Thyroid gland (tissue), 4 donors: ENCODE results near the gene MDM2. TPM values are rescaled to one million over a fixed set of nuclear protein-coding genes. Genes with fewer than 3 reads are reported as not detected.

Experiments used
- DNase-seq, 2 donors: peaks; one replicate each; pipeline ENCODE4 v3.0.0-alpha.2; 2019
- H3K27ac ChIP-seq, 3 donors: fragments of 200-600 bp; sonication (generic); 1 replicate in 2 of 3; 2 replicates in 1 of 3; pipeline ENCODE4 v1.5.1; 2016 to 2019; ENCODE audit warnings: mild to moderate bottlenecking in 1 of 3, moderate library complexity in 1 of 3
- H3K27me3 ChIP-seq: fragments of 200-600 bp; sonication (generic); one replicate; pipeline ENCODE4 v1.5.1; 2019
- H3K36me3 ChIP-seq, 2 donors: fragments of 200-600 bp; sonication (generic); one replicate each; pipeline ENCODE4 v1.5.1; 2016 to 2019
- H3K4me1 ChIP-seq, 2 donors: fragments of 200-600 bp; sonication (generic); one replicate each; pipeline ENCODE4 v1.5.1; 2017 to 2019
- H3K4me3 ChIP-seq, 3 donors: fragments of 200-600 bp; sonication (generic); replicated peaks in 1 of 3; 1 replicate in 2 of 3; 2 replicates in 1 of 3; pipeline ENCODE4 v1.5.1; 2016; ENCODE audit warnings: mild to moderate bottlenecking in 1 of 3
- H3K9me3 ChIP-seq: fragments of 200-600 bp; sonication (generic); one replicate; pipeline ENCODE4 v1.5.1; 2017
- POLR2A ChIP-seq, 2 donors: fragments of 450-650 bp; IDR thresholded peaks; one replicate each; pipeline ENCODE4 v1.6.1; 2017; ENCODE audit warnings: antibody characterized with exemption in 2 of 2, mild to moderate bottlenecking in 2 of 2, moderate library complexity in 1 of 2
- WGBS, 2 donors: methylation state at CpG; one replicate each; pipeline ENCODE4 v1.1.5; 2017; 5-methylcytosine and 5-hydroxymethylcytosine counted together
- intact Hi-C: fragments of 100-400 bp; cut with DNase I; formaldehyde crosslinking; loops from one replicate; pipeline ENCODE4 v1.15.1; 2023
- total RNA-seq, 4 donors: library from RNA; depleted of rRNA; stranded (reverse); fragments of >200 nt; gene quantifications; one replicate each; pipeline ENCODE4 v1.2.3, GENCODE V29; 2016
- TF ChIP-seq, protein P1 (sequence below), 6 experiments: fragments of 200-600 bp in 3 of 6; fragments of 450-650 bp in 3 of 6; sonication (generic) in 3 of 6; IDR thresholded peaks; one replicate each; pipeline ENCODE4 v1.5.1; 2016 to 2019; ENCODE audit warnings: antibody characterized with exemption in 6 of 6, mild to moderate bottlenecking in 2 of 6, inconsistent platforms in 1 of 6, moderate library complexity in 1 of 6

MDM2 gene
- total RNA-seq, 4 donors from 2014 or later = 56.7 to 124 (median 91.6) TPM

- H3K4me1 ChIP-seq = no peaks in the 10 kb centered on the region
- no peaks in the 10 kb centered on the region for H3K9me3 ChIP-seq
- TF ChIP-seq, protein P1, sequence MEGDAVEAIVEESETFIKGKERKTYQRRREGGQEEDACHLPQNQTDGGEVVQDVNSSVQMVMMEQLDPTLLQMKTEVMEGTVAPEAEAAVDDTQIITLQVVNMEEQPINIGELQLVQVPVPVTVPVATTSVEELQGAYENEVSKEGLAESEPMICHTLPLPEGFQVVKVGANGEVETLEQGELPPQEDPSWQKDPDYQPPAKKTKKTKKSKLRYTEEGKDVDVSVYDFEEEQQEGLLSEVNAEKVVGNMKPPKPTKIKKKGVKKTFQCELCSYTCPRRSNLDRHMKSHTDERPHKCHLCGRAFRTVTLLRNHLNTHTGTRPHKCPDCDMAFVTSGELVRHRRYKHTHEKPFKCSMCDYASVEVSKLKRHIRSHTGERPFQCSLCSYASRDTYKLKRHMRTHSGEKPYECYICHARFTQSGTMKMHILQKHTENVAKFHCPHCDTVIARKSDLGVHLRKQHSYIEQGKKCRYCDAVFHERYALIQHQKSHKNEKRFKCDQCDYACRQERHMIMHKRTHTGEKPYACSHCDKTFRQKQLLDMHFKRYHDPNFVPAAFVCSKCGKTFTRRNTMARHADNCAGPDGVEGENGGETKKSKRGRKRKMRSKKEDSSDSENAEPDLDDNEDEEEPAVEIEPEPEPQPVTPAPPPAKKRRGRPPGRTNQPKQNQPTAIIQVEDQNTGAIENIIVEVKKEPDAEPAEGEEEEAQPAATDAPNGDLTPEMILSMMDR (IDR thresholded peaks at IDR 0.05) = no peak
- H3K27me3 ChIP-seq = no peaks in the 10 kb centered on the region
- DNase-seq = peak in 1 of 2 donors; percentile 23
- no peak overlapping the region for H3K4me3 ChIP-seq
- intact Hi-C loops = no loop called here
- H3K36me3 ChIP-seq = no peaks in the 10 kb centered on the region
- 64 to 65% methylated on average over 2 of the region's 2 CpGs for WGBS, 2 donors
- no peak overlapping the region for H3K27ac ChIP-seq
Observed at GRCh38 chr12:68792952-68793351, 15.0 kb upstream of the MDM2 start.

DNA sequence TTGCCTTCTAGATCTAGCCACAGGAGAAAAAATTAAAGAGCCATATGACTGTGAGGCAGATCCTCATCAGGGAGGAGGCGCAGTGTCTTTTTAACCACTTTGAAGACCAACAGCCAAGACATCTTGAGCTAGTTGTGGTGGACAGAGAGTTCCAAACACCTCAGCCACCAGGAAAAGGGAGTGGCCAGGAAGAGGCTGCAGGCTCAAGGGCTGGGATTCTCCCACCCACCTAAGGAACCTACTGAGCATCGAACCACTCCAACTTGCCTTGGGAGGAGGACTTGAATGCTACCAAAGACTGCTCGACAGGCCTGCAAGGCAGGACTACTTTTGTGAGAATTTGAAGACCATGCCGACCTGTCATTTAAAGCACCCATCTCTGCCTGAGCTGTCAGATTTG, 14.5 kb upstream of the MDM2 start:
- Histone ChIP-seq H3K9me3 (no peaks in the 10 kb centered on the region), H3K4me1 (no peaks in the 10 kb centered on the region), H3K36me3 (no peaks in the 10 kb centered on the region), H3K27ac (no peak overlapping the region), H3K4me3 (no peak overlapping the region), H3K27me3 (no peaks in the 10 kb centered on the region)
- 83 to 84% methylated on average over 4 of the region's 4 CpGs for WGBS, 2 donors
- DNase-seq = no peak
- intact Hi-C loops = no loop called here
- TF ChIP-seq, protein P1 (IDR thresholded peaks at IDR 0.05) = no peak

DNA sequence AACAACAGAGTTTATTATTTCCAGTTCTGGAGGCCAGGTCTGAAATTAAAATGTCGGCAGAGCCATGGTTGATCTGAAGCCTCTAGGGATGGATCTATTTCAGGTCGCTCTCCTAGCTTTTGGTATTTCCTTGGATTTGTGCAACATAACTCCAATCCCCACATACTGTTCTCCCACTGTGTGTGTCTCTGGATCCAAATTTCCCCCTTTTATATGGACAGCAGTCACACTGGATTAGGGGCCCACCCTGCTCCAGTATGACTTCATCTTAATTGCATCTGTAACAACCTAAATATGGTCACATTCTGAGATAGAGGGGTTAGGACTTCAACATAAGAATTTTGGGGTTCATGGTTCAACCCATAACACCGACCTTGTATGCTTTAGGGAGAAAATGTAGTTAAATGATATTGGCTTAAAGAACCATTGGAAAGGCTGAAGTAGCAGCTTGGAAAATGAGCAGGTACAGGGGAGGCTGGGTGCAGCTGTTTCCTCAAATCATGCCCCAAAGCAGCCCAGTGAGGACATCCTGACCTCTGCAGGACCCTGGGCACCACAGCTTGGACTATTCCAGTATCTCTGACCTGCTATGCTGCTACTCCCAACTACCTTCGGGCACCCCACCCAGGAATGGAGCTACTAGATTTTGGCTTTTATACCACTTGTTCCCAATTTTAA, 13.9 kb upstream of the MDM2 start:
- H3K27me3 ChIP-seq = no peaks in the 10 kb centered on the region
- TF ChIP-seq POLR2A (IDR thresholded peaks at IDR 0.05) = no peak
- TF ChIP-seq, protein P1 (IDR thresholded peaks at IDR 0.05) = no peak

DNA sequence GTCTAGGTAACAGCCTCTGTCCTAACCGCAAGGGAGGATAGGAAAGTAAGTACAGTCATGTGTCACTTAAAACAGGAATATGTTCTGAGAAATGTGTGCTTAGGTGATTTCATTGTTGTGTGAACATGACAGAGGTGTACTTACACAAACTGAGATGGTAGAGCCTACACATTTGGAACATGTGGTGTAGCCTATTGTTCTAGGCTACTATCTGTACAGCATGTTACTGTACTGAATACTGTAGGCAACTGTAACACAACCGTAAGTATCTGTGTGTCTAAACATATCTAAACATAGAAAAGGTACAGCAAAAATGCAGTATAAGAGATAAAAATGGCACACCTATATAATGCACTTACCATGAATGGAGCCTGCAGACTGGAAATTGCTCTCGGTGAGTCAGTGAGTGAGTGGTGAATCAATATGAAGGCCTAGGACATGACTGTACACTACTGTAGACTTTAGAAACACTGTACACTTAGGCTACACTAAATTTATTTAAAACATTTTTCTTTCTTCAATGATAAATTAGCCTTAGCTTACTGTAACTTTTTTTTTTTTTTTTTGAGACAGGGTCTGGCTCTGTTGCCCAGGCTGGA, 13.2 kb upstream of the MDM2 start:
- H3K4me3 ChIP-seq = no peak overlapping the region
- intact Hi-C loops = no loop called here
- H3K36me3 ChIP-seq = no peaks in the 10 kb centered on the region
- WGBS, 2 donors = 93 to 98% methylated on average over 3 of the region's 3 CpGs
- no peak overlapping the region for H3K27ac ChIP-seq
- H3K4me1 ChIP-seq = no peaks in the 10 kb centered on the region
- no peaks in the 10 kb centered on the region for H3K9me3 ChIP-seq
- TF ChIP-seq, protein P1 (IDR thresholded peaks at IDR 0.05) = no peak
- no peak for TF ChIP-seq POLR2A (IDR thresholded peaks at IDR 0.05)
- DNase-seq = no peak
- no peaks in the 10 kb centered on the region for H3K27me3 ChIP-seq

More for the DNA sequence above, 13.9 kb upstream of the MDM2 start:
- H3K27ac ChIP-seq = no peak overlapping the region
- intact Hi-C loops = no loop called here
- no peak overlapping the region for H3K4me3 ChIP-seq
- H3K9me3 ChIP-seq = no peaks in the 10 kb centered on the region
- H3K36me3 ChIP-seq = no peaks in the 10 kb centered on the region
- no peaks in the 10 kb centered on the region for H3K4me1 ChIP-seq
- 91 to 98% methylated on average over 4 of the region's 4 CpGs for WGBS, 2 donors
- DNase-seq = no peak

DNA sequence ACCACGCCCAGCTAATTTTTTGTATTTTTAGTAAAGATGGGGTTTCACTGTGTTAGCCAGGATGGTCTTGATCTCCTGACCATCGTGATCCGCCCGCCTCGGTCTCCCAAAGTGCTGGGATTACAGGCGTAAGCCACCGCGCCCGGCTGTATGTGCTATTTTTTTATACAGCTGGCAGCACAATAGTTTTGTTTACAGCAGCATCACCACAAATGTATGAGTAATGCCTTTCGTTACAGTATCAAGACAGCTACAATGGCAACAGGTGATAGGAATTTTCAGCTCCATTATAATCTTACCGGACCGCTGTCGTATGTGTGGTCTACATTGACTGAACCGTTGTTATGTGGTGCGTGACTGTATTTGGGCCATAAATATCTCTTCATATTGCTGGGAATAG, 11.6 kb upstream of the MDM2 start:
- H3K36me3 ChIP-seq = no peaks in the 10 kb centered on the region
- no peaks in the 10 kb centered on the region for H3K9me3 ChIP-seq
- H3K27me3 ChIP-seq = no peaks in the 10 kb centered on the region
- 97 to 99% methylated on average over 15 of the region's 15 CpGs for WGBS, 2 donors
- H3K4me1 ChIP-seq = no peaks in the 10 kb centered on the region
- TF ChIP-seq, protein P1 (IDR thresholded peaks at IDR 0.05) = no peak
- TF ChIP-seq POLR2A (IDR thresholded peaks at IDR 0.05) = no peak
- H3K4me3 ChIP-seq = no peak overlapping the region
- DNase-seq = no peak
- H3K27ac ChIP-seq = no peak overlapping the region
- intact Hi-C loops = no loop called here
